IMR-90 (cell line): ENCODE results near the gene KLHL3. TPM values are rescaled to one million over a fixed set of nuclear protein-coding genes. Genes with fewer than 3 reads are reported as not detected.

Experiments
- ATAC-seq: fragments of 200-7000 bp; cut with Tn5 transposase; 2 replicates; pipeline ENCODE4 v1.9.1; 2020; ENCODE audit warnings: low read depth, mild to moderate bottlenecking, moderate library complexity
- BruUV-seq: library from RNA; stranded (reverse); fragments of 400-500 nt; replicated peaks from 2 replicates; lab custom pipeline; 2021; lab: Mats Ljungman, UMichigan
- CTCF ChIA-PET: fragments of 300-600 bp; formaldehyde crosslinking; extraction: SDS; loops from one replicate; lab custom pipeline; 2021; ENCODE audit warnings: antibody characterized with exemption; lab: Yijun Ruan, JAX
- POLR2A ChIA-PET: fragments of 300-600 bp; sonication (Branson Sonifier 250); formaldehyde crosslinking; loops from one replicate; lab custom pipeline; 2022; ENCODE audit warnings: antibody characterized with exemption; ENCODE audit not compliant: unreplicated experiment; lab: Charles Lee
- DNase-seq: peaks from one replicate; pipeline ENCODE4 v3.0.0; 2013
- H2AFZ ChIP-seq: replicated peaks from 2 replicates; pipeline ENCODE3; 2013; ENCODE audit warnings: low read length, mild to moderate bottlenecking; ENCODE audit not compliant: poor library complexity
- H2AK5ac ChIP-seq: 2 replicates; pipeline ENCODE4 v1.6.1; 2013; ENCODE audit warnings: low read depth, low read length, inconsistent platforms
- H2AK9ac ChIP-seq: replicated peaks from 2 replicates; pipeline ENCODE3; 2013; ENCODE audit warnings: mild to moderate bottlenecking, low read depth, low read length, moderate library complexity; ENCODE audit not compliant: poor library complexity
- H2BK120ac ChIP-seq: 2 replicates; pipeline ENCODE4 v1.6.1; 2013; ENCODE audit warnings: low read depth, low read length, inconsistent platforms
- H2BK15ac ChIP-seq: 3 replicates; pipeline ENCODE4 v1.6.1; 2013; ENCODE audit warnings: low read depth, low read length, inconsistent platforms
- H2BK20ac ChIP-seq: 2 replicates; pipeline ENCODE4 v1.6.1; 2013; ENCODE audit warnings: low read depth, mild to moderate bottlenecking, inconsistent platforms, low read length, moderate library complexity
- H2BK5ac ChIP-seq: 2 replicates; pipeline ENCODE4 v1.6.1; 2013; ENCODE audit warnings: mild to moderate bottlenecking, low read depth, low read length, inconsistent platforms; ENCODE audit not compliant: poor library complexity, severe bottlenecking
- H3K14ac ChIP-seq: replicated peaks from 2 replicates; pipeline ENCODE4 v1.6.1; 2013; ENCODE audit warnings: low read depth, low read length, inconsistent platforms
- H3K18ac ChIP-seq: 2 replicates; pipeline ENCODE4 v1.6.1; 2013; ENCODE audit warnings: low read depth, low read length, control low read depth
- H3K23ac ChIP-seq: 2 replicates; pipeline ENCODE4 v1.6.1; 2013; ENCODE audit warnings: low read depth, low read length, inconsistent platforms
- H3K27ac ChIP-seq: 2 replicates; pipeline ENCODE4 v1.5.1; 2013; ENCODE audit warnings: mild to moderate bottlenecking, control low read depth, low read length; ENCODE audit not compliant: insufficient read depth
- H3K27me3 ChIP-seq: 2 replicates; pipeline ENCODE4 v1.6.1; 2013; ENCODE audit warnings: low read length; ENCODE audit not compliant: control insufficient read depth, insufficient read depth
- H3K36me3 ChIP-seq: 2 replicates; pipeline ENCODE4 v1.6.1; 2013; ENCODE audit warnings: low read length, mixed read lengths; ENCODE audit not compliant: control insufficient read depth, insufficient read depth
- H3K4ac ChIP-seq: 2 replicates; pipeline ENCODE4 v1.6.1; 2013; ENCODE audit warnings: low read depth, low read length, inconsistent platforms
- H3K4me1 ChIP-seq: 2 replicates; pipeline ENCODE4 v1.6.1; 2013; ENCODE audit warnings: low read length, mixed read lengths; ENCODE audit not compliant: control insufficient read depth, insufficient read depth
- H3K4me2 ChIP-seq: 2 replicates; pipeline ENCODE4 v1.6.1; 2013; ENCODE audit warnings: low read depth, mild to moderate bottlenecking, control low read depth, low read length, moderate library complexity
- H3K4me3 ChIP-seq: 2 replicates; pipeline ENCODE4 v1.5.1; 2013; ENCODE audit warnings: low read depth, mild to moderate bottlenecking, control low read depth, low read length, moderate library complexity; ENCODE audit not compliant: insufficient read depth
- H3K56ac ChIP-seq: 2 replicates; pipeline ENCODE4 v1.6.1; 2013; ENCODE audit warnings: low read length, inconsistent platforms; ENCODE audit not compliant: insufficient read depth; ENCODE audit errors: extremely low read depth
- H3K79me1 ChIP-seq, 2 experiments: 2 replicates each; pipeline ENCODE4 v1.6.1; 2013; ENCODE audit warnings: low read length in 2 of 2, inconsistent platforms in 1 of 2, low read depth in 1 of 2
- H3K9ac ChIP-seq: 2 replicates; pipeline ENCODE4 v1.6.1; 2013; ENCODE audit warnings: low read depth, low read length, control low read depth
- H3K9me1 ChIP-seq: 2 replicates; pipeline ENCODE4 v1.6.1; 2013; ENCODE audit warnings: low read length, inconsistent platforms; ENCODE audit not compliant: insufficient read depth
- H3K9me3 ChIP-seq: 2 replicates; pipeline ENCODE4 v1.6.1; 2013; ENCODE audit warnings: low read length; ENCODE audit not compliant: control insufficient read depth, insufficient read depth
- H4K20me1 ChIP-seq: 2 replicates; pipeline ENCODE4 v1.6.1; 2013; ENCODE audit warnings: low read length, inconsistent platforms; ENCODE audit not compliant: insufficient read depth
- H4K5ac ChIP-seq: 2 replicates; pipeline ENCODE4 v1.6.1; 2013; ENCODE audit warnings: mild to moderate bottlenecking, low read depth, low read length, control low read depth
- H4K8ac ChIP-seq, 2 experiments: 2 replicates each; pipeline ENCODE4 v1.6.1; 2013; ENCODE audit warnings: low read depth in 2 of 2, low read length in 2 of 2, control low read depth in 1 of 2, inconsistent platforms in 1 of 2
- H4K91ac ChIP-seq: 2 replicates; pipeline ENCODE4 v1.6.1; 2013; ENCODE audit warnings: low read depth, low read length, inconsistent platforms; ENCODE audit not compliant: insufficient read depth
- BHLHE40 ChIP-seq: fragments of 150-350 bp; IDR thresholded peaks from 2 replicates; pipeline ENCODE4 v1.6.1; 2016; ENCODE audit warnings: mild to moderate bottlenecking, low read depth, low read length
- CEBPB ChIP-seq: IDR thresholded peaks from 2 replicates; pipeline ENCODE4 v1.6.1; 2012; ENCODE audit warnings: low read depth, low read length, improper control_type of control experiment
- CHD1 ChIP-seq: IDR thresholded peaks from 2 replicates; pipeline ENCODE4 v1.6.1; 2012; ENCODE audit warnings: low read depth, low read length, improper control_type of control experiment
- FOS ChIP-seq: fragments of 150-350 bp; IDR thresholded peaks from 2 replicates; pipeline ENCODE4 v1.6.1; 2016; ENCODE audit warnings: low read depth, low read length
- MAZ ChIP-seq: IDR thresholded peaks from 2 replicates; pipeline ENCODE4 v1.6.1; 2012; ENCODE audit warnings: low read depth, mild to moderate bottlenecking, low read length, improper control_type of control experiment, moderate library complexity, borderline replicate concordance
- MXI1 ChIP-seq: IDR thresholded peaks from 2 replicates; pipeline ENCODE4 v1.6.1; 2012; ENCODE audit warnings: low read depth, mild to moderate bottlenecking, low read length, moderate library complexity, borderline replicate concordance
- NFE2L2 ChIP-seq: fragments of 150-350 bp; IDR thresholded peaks from 2 replicates; pipeline ENCODE4 v1.6.1; 2016; ENCODE audit warnings: low read depth, mild to moderate bottlenecking, low read length
- POLR2A ChIP-seq: IDR thresholded peaks from 2 replicates; pipeline ENCODE4 v1.6.1; 2012; ENCODE audit warnings: mild to moderate bottlenecking, low read depth, low read length
- RAD21 ChIP-seq: IDR thresholded peaks from 2 replicates; pipeline ENCODE4 v1.6.1; 2012; ENCODE audit warnings: low read length, improper control_type of control experiment
- RCOR1 ChIP-seq: IDR thresholded peaks from 2 replicates; pipeline ENCODE4 v1.6.1; 2012; ENCODE audit warnings: mild to moderate bottlenecking, low read length, improper control_type of control experiment; ENCODE audit not compliant: insufficient replicate concordance
- RFX5 ChIP-seq: IDR thresholded peaks from 2 replicates; pipeline ENCODE4 v1.8.0; 2012; ENCODE audit warnings: low read depth, mild to moderate bottlenecking, low read length, moderate library complexity
- SMC3 ChIP-seq: fragments of 150-350 bp; IDR thresholded peaks from 2 replicates; pipeline ENCODE4 v1.6.1; 2016; ENCODE audit warnings: low read depth, mild to moderate bottlenecking, antibody characterized with exemption, low read length, moderate library complexity
- WGBS, 2 experiments: methylation state at CpG; one replicate each; pipeline versions ENCODE4 v1.1.5 to v1.1.7; 2013; ENCODE audit warnings: missing lambda C conversion rate in 2 of 2; ENCODE audit not compliant: insufficient read length in 1 of 2; ENCODE audit errors: extremely low coverage in 2 of 2; 5-methylcytosine and 5-hydroxymethylcytosine counted together
- dilution Hi-C: fragments of 300-500 bp; cut with HindIII; formaldehyde crosslinking; loops from one replicate; pipeline ENCODE4 v1.14.3; 2018; ENCODE audit warnings: low sequenced_read_pairs; ENCODE audit not compliant: unreplicated experiment
- in situ Hi-C: fragments of 300-500 bp; cut with MboI; formaldehyde crosslinking; loops from 3 replicates; pipeline ENCODE4 v1.14.3; 2019; ENCODE audit warnings: low sequenced_read_pairs, inconsistent platforms, mixed read lengths
- intact Hi-C: fragments of 100-400 bp; cut with micrococcal nuclease; formaldehyde crosslinking; loops from 2 replicates; pipeline ENCODE4 v1.10.0; 2022
- polyA plus RNA-seq, 3 experiments: library from polyadenylated mRNA; depleted of rRNA; stranded (reverse); fragments of >200 nt; gene quantifications; 2 replicates each; pipeline ENCODE4 v1.2.3, GENCODE V29; 2012; ENCODE audit warnings: low replicate concordance in 1 of 3
- total RNA-seq: library from RNA; depleted of rRNA; stranded (reverse); fragments of >200 nt; gene quantifications from 2 replicates; pipeline ENCODE4 v1.2.3, GENCODE V29; 2012
- TF ChIP-seq, protein P1 (sequence below): conservative IDR thresholded peaks from 2 replicates; pipeline ENCODE4 v1.5.1; 2012; ENCODE audit warnings: mild to moderate bottlenecking, low read depth, low read length, improper control_type of control experiment
- TF ChIP-seq, protein P2 (sequence below): fragments of 150-350 bp; IDR thresholded peaks from 2 replicates; pipeline ENCODE4 v1.6.1; 2016; ENCODE audit warnings: low read depth, mild to moderate bottlenecking, low read length, moderate library complexity, borderline replicate concordance

KLHL3 gene
- total and polyA plus RNA-seq, 2 of the 4 experiments (the other 2 are of a cell fraction), result 2.3 to 4.1 TPM

DNA sequence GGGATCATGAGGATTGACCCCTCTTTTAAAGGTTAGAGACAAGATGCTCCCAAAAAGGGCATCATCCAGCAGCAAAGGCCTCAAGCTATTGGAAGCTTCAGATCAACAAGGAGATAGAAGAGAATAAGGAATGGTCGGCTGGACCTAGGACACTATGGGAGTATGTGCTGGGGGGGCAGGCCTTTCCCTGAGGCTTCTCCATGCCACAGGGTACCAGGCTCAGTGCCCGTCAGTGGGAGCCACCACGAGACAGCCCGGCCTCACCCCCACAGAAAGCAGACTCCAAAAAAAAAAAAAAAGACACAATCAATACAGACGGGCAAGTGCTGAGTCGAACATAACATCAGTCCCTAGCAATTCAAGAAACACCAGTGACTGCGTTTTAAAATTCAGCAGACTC, 117.4 kb downstream of the KLHL3 start:
- no TSS peak for BruUV-seq
- Histone ChIP-seq H2BK120ac (no peak overlapping the region), H2AK9ac (no peak overlapping the region), H2BK5ac (no peak overlapping the region), H3K18ac (no peak overlapping the region), H3K9me1 (peaks cover 6% of the 10 kb centered on the region; the same call in 1 of the 2 replicates), H3K4me2 (no peak overlapping the region), H3K27ac (no peak overlapping the region), H3K27me3 (no peaks in the 10 kb centered on the region), H3K79me1 (no peaks in the 10 kb centered on the region), H4K20me1 (no peaks in the 10 kb centered on the region), H2BK15ac (no peak overlapping the region), H3K9me3 (no peaks in the 10 kb centered on the region), H2BK20ac (no peak overlapping the region), H3K23ac (no peak overlapping the region), H3K9ac (no peak overlapping the region), H3K56ac (no peak overlapping the region), H4K8ac (no peak overlapping the region), H3K4ac (no peak overlapping the region), H3K4me3 (no peak overlapping the region), H3K36me3 (no peaks in the 10 kb centered on the region), H3K14ac (no peak overlapping the region), H2AFZ (no peak overlapping the region), H4K91ac (no peak overlapping the region), H4K5ac (no peak overlapping the region), H3K4me1 (peaks cover 4% of the 10 kb centered on the region), H2AK5ac (no peak overlapping the region)
- ChIA-PET CTCF (interaction anchor here (1.0 kb wide), 1 partner anchor 20 kb away, joined by 5 read pairs; no protein-coding TSS in a partner anchor), POLR2A (no interaction called here)
- dilution Hi-C loops (no loop called here), intact Hi-C loops (no loop called here), in situ Hi-C loops (no loop called here)
- TF ChIP-seq FOS (no peak), MAZ (no peak), RFX5 (no peak), SMC3 (no peak), RCOR1 (no peak), POLR2A (no peak), CHD1 (no peak), RAD21 (no peak), CEBPB (no peak), BHLHE40 (no peak), MXI1 (no peak), NFE2L2 (no peak)
- TF ChIP-seq, protein P1, sequence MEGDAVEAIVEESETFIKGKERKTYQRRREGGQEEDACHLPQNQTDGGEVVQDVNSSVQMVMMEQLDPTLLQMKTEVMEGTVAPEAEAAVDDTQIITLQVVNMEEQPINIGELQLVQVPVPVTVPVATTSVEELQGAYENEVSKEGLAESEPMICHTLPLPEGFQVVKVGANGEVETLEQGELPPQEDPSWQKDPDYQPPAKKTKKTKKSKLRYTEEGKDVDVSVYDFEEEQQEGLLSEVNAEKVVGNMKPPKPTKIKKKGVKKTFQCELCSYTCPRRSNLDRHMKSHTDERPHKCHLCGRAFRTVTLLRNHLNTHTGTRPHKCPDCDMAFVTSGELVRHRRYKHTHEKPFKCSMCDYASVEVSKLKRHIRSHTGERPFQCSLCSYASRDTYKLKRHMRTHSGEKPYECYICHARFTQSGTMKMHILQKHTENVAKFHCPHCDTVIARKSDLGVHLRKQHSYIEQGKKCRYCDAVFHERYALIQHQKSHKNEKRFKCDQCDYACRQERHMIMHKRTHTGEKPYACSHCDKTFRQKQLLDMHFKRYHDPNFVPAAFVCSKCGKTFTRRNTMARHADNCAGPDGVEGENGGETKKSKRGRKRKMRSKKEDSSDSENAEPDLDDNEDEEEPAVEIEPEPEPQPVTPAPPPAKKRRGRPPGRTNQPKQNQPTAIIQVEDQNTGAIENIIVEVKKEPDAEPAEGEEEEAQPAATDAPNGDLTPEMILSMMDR, result no peak
- TF ChIP-seq, protein P2, sequence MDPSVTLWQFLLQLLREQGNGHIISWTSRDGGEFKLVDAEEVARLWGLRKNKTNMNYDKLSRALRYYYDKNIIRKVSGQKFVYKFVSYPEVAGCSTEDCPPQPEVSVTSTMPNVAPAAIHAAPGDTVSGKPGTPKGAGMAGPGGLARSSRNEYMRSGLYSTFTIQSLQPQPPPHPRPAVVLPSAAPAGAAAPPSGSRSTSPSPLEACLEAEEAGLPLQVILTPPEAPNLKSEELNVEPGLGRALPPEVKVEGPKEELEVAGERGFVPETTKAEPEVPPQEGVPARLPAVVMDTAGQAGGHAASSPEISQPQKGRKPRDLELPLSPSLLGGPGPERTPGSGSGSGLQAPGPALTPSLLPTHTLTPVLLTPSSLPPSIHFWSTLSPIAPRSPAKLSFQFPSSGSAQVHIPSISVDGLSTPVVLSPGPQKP, result no peak
- WGBS, 2 experiments, result no CpG with 5 or more reads among the region's 7 CpGs
- DNase-seq (no peak), ATAC-seq (no peak)
